ENCODE results near the gene OOSP4B.
"Not testable (repeated sequence)": the region's sequence is repeated elsewhere in the genome, so short reads cannot be mapped to it uniquely, and the experiment has no call there.

OOSP4B gene

GRCh38 chr11:60016881-60017280 is at the start of gene OOSP4B:
Gene OOSP4B (plus strand): TSS chr11:60017181.
- DNase-seq (ENCODE audit: extremely low read depth in 1 of 2, low read depth in 1 of 2): no peak

GRCh38 chr11:59967677-59968394 is 49.1 kb upstream of the OOSP4B start:
- DNase-seq (ENCODE audit: extremely low read depth in 1 of 2, low read depth in 1 of 2): no peak

- DNase-seq (ENCODE audit: extremely low read depth in 1 of 2, low read depth in 1 of 2): no peak
Measured at GRCh38 chr11:59968395-59968783, 48.6 kb upstream of the OOSP4B start.

GRCh38 chr11:59973097-59973496 is 43.9 kb upstream of the OOSP4B start:
- no peak for DNase-seq (ENCODE audit: extremely low read depth in 1 of 2, low read depth in 1 of 2)

- DNase-seq (ENCODE audit: extremely low read depth in 1 of 2, low read depth in 1 of 2): no peak
Measured at GRCh38 chr11:59981106-59981770, 35.7 kb upstream of the OOSP4B start.

GRCh38 chr11:59982037-59982436 is 34.9 kb upstream of the OOSP4B start:
- DNase-seq (ENCODE audit: extremely low read depth in 1 of 2, low read depth in 1 of 2): not testable (repeated sequence)

- DNase-seq (ENCODE audit: extremely low read depth in 1 of 2, low read depth in 1 of 2): no peak
Measured at GRCh38 chr11:59983212-59983611, 33.8 kb upstream of the OOSP4B start.

GRCh38 chr11:59984368-59984767 is 32.6 kb upstream of the OOSP4B start:
- no peak for DNase-seq (ENCODE audit: extremely low read depth in 1 of 2, low read depth in 1 of 2)

- no peak for DNase-seq (ENCODE audit: extremely low read depth in 1 of 2, low read depth in 1 of 2)
Measured at GRCh38 chr11:59990421-59990820, 26.6 kb upstream of the OOSP4B start.

- no peak for DNase-seq (ENCODE audit: extremely low read depth in 1 of 2, low read depth in 1 of 2)
Measured at GRCh38 chr11:59992425-59992824, 24.6 kb upstream of the OOSP4B start.

GRCh38 chr11:59997800-59998199 is 19.2 kb upstream of the OOSP4B start:
- DNase-seq (ENCODE audit: extremely low read depth in 1 of 2, low read depth in 1 of 2): no peak

GRCh38 chr11:59999691-60000090 is 17.3 kb upstream of the OOSP4B start:
- no peak for DNase-seq (ENCODE audit: extremely low read depth in 1 of 2, low read depth in 1 of 2)

- no peak for DNase-seq (ENCODE audit: extremely low read depth in 1 of 2, low read depth in 1 of 2)
Measured at GRCh38 chr11:60003729-60004128, 13.3 kb upstream of the OOSP4B start.

GRCh38 chr11:60005360-60005759 is 11.6 kb upstream of the OOSP4B start:
- DNase-seq (ENCODE audit: extremely low read depth in 1 of 2, low read depth in 1 of 2): no peak

- no peak for DNase-seq (ENCODE audit: extremely low read depth in 1 of 2, low read depth in 1 of 2)
Measured at GRCh38 chr11:60018058-60018457, 1.1 kb downstream of the OOSP4B start.

GRCh38 chr11:60020376-60020775 is 3.4 kb downstream of the OOSP4B start:
- DNase-seq (ENCODE audit: extremely low read depth in 1 of 2, low read depth in 1 of 2): not testable (repeated sequence)

- no peak for DNase-seq (ENCODE audit: extremely low read depth in 1 of 2, low read depth in 1 of 2)
Measured at GRCh38 chr11:60029015-60029632, 12.1 kb downstream of the OOSP4B start.

- no peak for DNase-seq (ENCODE audit: extremely low read depth in 1 of 2, low read depth in 1 of 2)
Measured at GRCh38 chr11:60040109-60040508, 23.1 kb downstream of the OOSP4B start, which contains the start of gene OOSP2. Gene OOSP2 (plus strand): TSS chr11:60040409. CDS start chr11:60040460, 51 bp downstream.

- DNase-seq (ENCODE audit: extremely low read depth in 1 of 2, low read depth in 1 of 2): not testable (repeated sequence)
Measured at GRCh38 chr11:60050422-60050821, 33.4 kb downstream of the OOSP4B start.

GRCh38 chr11:60050839-60051238 is 33.9 kb downstream of the OOSP4B start:
- DNase-seq (ENCODE audit: extremely low read depth in 1 of 2, low read depth in 1 of 2): not testable (repeated sequence)

GRCh38 chr11:60056349-60056969 is 39.5 kb downstream of the OOSP4B start, which contains the start of gene MS4A3:
Gene MS4A3 (plus strand): TSS chr11:60056665. CDS start chr11:60061161, 4,496 bp downstream.
- no peak for DNase-seq (ENCODE audit: extremely low read depth in 1 of 2, low read depth in 1 of 2)

Data from stimulated activated CD8-positive, alpha-beta memory T cell treated with anti-CD3 and anti-CD28 coated beads, Interleukin-7, amount 100 ng/mL, for 48 hours (primary cell).